Subcutaneous adipose tissue (tissue), 4 donors: ENCODE measurements around the gene EDDM13. TPM values are rescaled to one million over a fixed set of nuclear protein-coding genes. Genes with fewer than 3 reads are reported as not detected.

Experiments
- total RNA-seq, 4 donors: library from RNA; depleted of rRNA; stranded (reverse); fragments of >200 nt; gene quantifications; one replicate each; pipeline ENCODE4 v1.1.0, GENCODE V29; 2016
- TF ChIP-seq, protein P1 (sequence below): fragments of 450-650 bp; IDR thresholded peaks from one replicate; pipeline ENCODE4 v1.5.1; 2016; ENCODE audit warnings: low read depth, mild to moderate bottlenecking, control low read depth, antibody characterized with exemption, moderate library complexity

The EDDM13 gene
- total RNA-seq, 4 donors from 2014 or later: 2.3 TPM; not detected in 3

DNA sequence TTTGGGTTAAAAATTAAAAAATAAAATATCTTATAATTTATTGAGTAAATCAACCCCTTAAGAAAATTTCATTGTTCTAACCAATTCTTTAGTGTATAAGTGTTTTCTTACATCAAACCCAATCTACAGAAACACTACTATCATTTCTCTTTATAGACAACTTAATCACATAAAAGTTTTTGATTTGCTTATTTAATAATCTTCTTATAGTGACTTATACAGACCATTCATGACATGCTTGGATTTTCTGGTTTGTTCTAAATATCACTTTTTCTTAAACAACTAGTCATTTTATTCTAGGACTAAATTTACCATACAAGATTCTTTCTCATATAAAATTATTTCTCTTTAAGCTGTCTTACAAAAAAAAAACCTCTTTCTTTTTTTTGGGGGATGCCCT lies 69.4 kb downstream of the EDDM13 start:
- TF ChIP-seq, protein P1, sequence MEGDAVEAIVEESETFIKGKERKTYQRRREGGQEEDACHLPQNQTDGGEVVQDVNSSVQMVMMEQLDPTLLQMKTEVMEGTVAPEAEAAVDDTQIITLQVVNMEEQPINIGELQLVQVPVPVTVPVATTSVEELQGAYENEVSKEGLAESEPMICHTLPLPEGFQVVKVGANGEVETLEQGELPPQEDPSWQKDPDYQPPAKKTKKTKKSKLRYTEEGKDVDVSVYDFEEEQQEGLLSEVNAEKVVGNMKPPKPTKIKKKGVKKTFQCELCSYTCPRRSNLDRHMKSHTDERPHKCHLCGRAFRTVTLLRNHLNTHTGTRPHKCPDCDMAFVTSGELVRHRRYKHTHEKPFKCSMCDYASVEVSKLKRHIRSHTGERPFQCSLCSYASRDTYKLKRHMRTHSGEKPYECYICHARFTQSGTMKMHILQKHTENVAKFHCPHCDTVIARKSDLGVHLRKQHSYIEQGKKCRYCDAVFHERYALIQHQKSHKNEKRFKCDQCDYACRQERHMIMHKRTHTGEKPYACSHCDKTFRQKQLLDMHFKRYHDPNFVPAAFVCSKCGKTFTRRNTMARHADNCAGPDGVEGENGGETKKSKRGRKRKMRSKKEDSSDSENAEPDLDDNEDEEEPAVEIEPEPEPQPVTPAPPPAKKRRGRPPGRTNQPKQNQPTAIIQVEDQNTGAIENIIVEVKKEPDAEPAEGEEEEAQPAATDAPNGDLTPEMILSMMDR: no peak

DNA sequence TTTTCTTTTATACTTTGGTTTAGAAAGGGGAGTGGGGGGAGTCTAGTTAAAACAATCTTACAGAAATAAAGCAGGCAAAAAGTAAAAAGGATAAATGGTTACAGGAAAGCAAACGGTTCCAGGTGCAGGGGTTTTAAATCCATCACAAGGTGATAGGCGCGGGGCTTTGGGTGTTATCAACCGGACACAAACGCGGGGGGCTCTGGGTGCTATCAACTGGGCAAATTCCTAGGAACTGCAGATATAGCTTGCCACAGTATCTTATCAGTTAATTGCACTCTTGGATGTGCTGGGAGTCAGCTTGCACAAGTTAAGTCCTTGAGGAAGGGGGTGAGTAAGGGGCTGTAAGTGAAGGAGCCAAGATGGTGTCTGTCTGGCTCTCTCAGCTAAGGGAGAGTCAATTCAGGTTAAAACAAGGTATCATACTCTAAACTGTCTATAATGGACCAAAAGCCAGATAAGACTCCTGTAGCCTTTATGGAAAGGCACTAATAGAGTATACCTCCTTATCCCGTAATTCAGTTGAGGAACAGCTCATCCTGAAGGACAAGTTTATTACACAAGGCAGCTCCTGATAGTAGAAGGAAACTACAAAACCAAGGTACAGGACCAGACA lies 74.7 kb downstream of the EDDM13 start:
- TF ChIP-seq, protein P1: no peak

DNA sequence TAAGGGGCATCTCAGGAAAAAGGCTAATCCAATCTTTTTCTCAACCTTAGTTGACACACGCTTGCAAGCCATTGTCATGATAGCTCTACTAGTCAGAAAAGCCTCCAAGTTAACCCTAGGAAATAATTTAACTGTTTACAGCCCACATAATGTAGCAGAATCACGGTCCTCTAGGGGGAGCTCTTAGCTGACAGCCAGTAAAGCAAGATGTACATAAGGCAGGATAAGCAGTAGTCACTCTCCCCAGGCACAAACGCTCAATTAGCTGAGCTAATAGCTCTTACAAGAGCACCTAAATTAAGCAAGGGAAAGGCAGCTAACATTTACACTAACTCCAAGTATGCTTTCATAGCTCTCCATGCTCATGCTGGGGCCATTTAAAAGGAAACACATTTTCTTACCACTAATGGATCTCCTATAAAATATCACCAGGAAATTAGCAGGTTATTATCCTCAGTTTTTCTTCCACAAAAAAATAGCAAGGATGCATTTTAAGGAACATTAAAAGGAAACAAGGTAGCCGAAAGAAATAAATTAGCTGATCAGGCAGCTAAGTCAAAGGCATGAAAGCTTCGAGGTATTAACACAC lies 75.8 kb downstream of the EDDM13 start:
- TF ChIP-seq, protein P1: no peak

DNA sequence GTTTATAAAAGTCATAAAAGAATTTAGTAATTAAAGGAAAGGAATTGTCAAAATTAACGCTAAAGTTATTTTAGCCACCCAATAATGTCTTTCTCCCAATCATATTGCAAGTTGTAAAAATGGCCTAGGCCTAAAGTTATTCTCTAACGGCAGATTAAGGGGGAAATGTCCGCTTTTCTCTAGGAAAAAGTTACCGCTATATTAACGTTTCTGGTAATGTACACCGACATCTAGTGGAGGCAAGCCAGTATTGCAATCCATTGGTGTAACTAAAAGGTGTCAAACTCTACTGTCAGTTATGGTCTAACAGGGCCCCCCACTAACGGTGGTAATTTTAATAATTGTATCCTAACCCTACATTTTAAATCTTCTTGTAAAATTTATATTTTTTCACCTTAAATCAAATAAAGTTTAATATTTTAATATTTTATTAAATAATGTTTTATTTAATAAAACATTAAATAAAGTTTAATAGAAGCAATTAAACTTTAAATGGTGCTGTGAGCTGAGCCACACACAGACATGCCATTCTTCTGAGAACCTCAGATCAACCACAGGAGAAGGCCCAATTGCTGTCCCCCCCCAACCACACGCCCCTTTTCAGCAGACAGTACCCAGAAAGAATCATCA lies 78.0 kb downstream of the EDDM13 start:
- TF ChIP-seq, protein P1: no peak

DNA sequence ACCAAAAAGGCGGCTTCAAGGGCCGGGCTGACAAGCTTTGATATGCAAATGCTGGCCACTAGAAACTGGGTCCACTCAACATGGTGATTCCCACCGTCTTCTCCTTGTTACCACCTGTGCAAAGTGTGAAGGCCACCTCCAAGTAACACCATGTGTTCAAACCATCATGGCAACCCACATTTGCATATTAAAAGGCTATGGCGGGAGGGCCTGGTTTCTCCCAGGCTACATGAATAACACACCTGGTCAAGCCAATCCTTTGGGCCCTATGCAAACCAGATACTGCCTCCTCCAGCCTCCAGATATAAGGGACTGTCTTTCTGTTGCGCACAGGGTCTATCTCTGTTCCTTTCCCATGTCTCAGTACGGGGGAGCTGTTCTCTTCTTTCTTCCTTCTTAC lies 78.7 kb downstream of the EDDM13 start:
- TF ChIP-seq, protein P1: no peak

DNA sequence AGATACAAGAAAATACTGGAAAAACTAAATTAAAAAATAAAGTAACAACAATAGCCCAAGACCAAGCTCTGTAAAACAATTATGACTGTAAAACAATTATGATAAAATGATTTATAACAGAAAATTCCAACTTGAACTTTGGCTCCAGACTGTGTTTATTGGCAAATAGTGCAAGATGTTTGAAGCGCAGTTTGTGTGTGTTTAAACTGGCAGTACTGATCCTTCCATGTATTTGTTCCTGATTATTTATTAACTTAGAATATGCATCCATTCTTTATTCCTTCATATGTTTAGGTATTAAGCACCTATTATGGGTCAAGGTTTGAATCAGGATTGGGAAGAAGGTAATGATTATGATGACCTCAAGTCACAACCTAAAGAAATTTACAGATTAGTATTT lies 83.0 kb downstream of the EDDM13 start:
- TF ChIP-seq, protein P1: no peak

DNA sequence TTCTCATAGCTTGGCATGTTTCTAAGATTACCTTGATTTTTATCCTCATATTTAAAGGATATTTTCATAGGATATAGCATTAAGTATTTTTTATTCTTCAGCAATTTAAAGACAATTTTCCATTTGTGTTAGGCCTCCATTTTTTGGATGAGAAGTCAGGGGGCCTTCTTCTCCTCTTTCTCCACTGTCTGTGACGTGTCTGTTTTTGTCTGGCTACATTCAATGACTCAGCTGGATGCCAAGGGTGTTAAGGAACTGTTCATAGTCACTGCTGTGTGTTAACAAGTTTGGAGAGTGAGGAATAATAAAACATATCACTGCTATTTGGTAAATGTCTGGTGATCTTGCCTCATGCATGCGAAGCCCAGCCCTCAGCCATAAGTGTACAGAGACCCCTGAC lies 84.4 kb downstream of the EDDM13 start:
- TF ChIP-seq, protein P1: no peak
